Measurements from ENCODE around the gene MAP2K7. TPM values are rescaled to one million over a fixed set of nuclear protein-coding genes. Genes with fewer than 3 reads are reported as not detected.
"Not testable (repeated sequence)": the region's sequence is repeated elsewhere in the genome, so short reads cannot be mapped to it uniquely, and the experiment has no call there.

MAP2K7 gene
- total RNA-seq, 1 experiment from 2014 or later = 39.4 TPM

DNA sequence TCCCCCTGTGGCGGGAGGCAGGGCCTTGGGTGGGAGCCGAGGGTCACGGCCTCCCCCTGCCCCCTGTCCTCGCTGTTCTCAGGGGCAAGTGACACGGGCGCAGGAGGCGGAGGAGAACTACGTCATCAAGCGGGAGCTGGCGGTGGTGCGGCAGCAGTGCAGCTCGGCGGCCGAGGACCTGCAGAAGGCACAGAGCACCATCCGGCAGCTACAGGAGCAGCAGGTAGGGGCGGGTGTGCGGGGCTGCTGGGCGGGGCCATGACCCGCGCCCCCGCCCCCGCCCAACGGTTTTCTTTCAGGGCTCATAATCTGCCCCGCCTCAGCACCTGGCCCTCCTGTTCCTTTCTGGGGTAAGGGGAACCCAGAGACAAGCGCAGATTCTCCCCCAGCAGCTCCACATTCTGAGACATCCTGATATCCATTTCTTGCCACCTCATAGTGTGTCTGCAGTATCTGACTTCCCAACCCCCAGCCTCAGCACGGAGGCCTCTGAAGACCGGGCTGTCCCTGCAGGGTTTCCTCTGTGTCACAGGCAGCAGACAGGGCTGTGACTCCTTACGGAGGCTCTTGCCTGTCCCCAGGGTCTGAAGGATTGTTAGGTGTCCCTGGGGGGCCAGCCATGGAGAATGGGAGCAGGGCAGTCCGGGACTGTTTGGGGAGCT, 45.4 kb upstream of the MAP2K7 start (continued):
- TF ChIP-seq, protein P1, sequence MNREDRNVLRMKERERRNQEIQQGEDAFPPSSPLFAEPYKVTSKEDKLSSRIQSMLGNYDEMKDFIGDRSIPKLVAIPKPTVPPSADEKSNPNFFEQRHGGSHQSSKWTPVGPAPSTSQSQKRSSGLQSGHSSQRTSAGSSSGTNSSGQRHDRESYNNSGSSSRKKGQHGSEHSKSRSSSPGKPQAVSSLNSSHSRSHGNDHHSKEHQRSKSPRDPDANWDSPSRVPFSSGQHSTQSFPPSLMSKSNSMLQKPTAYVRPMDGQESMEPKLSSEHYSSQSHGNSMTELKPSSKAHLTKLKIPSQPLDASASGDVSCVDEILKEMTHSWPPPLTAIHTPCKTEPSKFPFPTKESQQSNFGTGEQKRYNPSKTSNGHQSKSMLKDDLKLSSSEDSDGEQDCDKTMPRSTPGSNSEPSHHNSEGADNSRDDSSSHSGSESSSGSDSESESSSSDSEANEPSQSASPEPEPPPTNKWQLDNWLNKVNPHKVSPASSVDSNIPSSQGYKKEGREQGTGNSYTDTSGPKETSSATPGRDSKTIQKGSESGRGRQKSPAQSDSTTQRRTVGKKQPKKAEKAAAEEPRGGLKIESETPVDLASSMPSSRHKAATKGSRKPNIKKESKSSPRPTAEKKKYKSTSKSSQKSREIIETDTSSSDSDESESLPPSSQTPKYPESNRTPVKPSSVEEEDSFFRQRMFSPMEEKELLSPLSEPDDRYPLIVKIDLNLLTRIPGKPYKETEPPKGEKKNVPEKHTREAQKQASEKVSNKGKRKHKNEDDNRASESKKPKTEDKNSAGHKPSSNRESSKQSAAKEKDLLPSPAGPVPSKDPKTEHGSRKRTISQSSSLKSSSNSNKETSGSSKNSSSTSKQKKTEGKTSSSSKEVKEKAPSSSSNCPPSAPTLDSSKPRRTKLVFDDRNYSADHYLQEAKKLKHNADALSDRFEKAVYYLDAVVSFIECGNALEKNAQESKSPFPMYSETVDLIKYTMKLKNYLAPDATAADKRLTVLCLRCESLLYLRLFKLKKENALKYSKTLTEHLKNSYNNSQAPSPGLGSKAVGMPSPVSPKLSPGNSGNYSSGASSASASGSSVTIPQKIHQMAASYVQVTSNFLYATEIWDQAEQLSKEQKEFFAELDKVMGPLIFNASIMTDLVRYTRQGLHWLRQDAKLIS (CRISPR knock-in tag; IDR thresholded peaks at IDR 0.05; ENCODE audit: borderline replicate concordance) = no peak
- no peak for TF ChIP-seq TEAD4 (CRISPR knock-in tag; IDR thresholded peaks at IDR 0.05)
- TF ChIP-seq, protein P2, sequence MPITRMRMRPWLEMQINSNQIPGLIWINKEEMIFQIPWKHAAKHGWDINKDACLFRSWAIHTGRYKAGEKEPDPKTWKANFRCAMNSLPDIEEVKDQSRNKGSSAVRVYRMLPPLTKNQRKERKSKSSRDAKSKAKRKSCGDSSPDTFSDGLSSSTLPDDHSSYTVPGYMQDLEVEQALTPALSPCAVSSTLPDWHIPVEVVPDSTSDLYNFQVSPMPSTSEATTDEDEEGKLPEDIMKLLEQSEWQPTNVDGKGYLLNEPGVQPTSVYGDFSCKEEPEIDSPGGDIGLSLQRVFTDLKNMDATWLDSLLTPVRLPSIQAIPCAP (CRISPR knock-in tag; IDR thresholded peaks at IDR 0.05) = no peak
- TF ChIP-seq, protein P3, sequence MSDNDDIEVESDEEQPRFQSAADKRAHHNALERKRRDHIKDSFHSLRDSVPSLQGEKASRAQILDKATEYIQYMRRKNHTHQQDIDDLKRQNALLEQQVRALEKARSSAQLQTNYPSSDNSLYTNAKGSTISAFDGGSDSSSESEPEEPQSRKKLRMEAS (CRISPR knock-in tag; IDR thresholded peaks at IDR 0.05) = peak; percentile 54; the same call in 1 of the 2 replicates
- no peak for TF ChIP-seq GRHL2 (CRISPR knock-in tag; IDR thresholded peaks at IDR 0.05; ENCODE audit: insufficient replicate concordance, severe bottlenecking)
- no peak for TF ChIP-seq HMGA2 (CRISPR knock-in tag; IDR thresholded peaks at IDR 0.05)
- TF ChIP-seq FOXP1 (CRISPR knock-in tag; IDR thresholded peaks at IDR 0.05; ENCODE audit: borderline replicate concordance) = no peak
- TF ChIP-seq, protein P4, sequence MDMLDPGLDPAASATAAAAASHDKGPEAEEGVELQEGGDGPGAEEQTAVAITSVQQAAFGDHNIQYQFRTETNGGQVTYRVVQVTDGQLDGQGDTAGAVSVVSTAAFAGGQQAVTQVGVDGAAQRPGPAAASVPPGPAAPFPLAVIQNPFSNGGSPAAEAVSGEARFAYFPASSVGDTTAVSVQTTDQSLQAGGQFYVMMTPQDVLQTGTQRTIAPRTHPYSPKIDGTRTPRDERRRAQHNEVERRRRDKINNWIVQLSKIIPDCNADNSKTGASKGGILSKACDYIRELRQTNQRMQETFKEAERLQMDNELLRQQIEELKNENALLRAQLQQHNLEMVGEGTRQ (CRISPR knock-in tag; IDR thresholded peaks at IDR 0.05) = no peak

DNA sequence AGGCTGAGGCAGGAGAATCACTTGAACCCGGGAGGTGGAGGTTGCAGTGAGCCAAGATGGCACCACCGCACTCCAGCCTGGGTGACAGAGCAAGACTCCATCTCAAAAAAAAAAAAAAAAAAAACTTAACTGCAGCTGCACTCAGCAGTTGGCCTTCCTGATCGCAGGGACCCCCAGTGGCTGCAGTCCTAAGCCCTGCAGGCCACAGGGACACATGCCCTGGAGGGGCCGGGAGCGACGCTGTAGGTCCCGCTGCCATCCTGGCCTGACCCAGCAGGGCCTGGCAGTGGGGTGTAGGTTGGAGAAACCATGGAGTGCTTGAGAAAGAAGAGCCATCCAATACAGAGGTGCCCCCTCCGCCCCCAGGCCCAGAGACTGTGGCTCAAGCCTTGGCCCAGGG, 44.6 kb upstream of the MAP2K7 start:
- H3K36me3 Mint-ChIP-seq; ATAC-seq; DNase-seq (ENCODE audit: low spot score); H3K9me3 Mint-ChIP-seq; H3K27ac Mint-ChIP-seq: not testable (repeated sequence)
- Mint-ChIP-seq H3K27me3 (ENCODE audit: low read depth) (peaks cover 73% of the 10 kb centered on the region), H3K4me3 (peak overlapping the region; percentile 25; the same call in 1 of the 2 replicates), H3K4me1 (peaks cover 12% of the 10 kb centered on the region)
- ChIA-PET CTCF (interaction anchor here (1.2 to 3.1 kb wide), 6 partner anchors 10 to 178 kb away, joined by 3 to 65 read pairs (median 16); partner anchors contain the start of genes SNAPC2 and TRAPPC5), POLR2A (interaction anchor here (2.6 kb wide), 1 partner anchor 10 kb away, joined by 19 read pairs; no protein-coding TSS in a partner anchor)

DNA sequence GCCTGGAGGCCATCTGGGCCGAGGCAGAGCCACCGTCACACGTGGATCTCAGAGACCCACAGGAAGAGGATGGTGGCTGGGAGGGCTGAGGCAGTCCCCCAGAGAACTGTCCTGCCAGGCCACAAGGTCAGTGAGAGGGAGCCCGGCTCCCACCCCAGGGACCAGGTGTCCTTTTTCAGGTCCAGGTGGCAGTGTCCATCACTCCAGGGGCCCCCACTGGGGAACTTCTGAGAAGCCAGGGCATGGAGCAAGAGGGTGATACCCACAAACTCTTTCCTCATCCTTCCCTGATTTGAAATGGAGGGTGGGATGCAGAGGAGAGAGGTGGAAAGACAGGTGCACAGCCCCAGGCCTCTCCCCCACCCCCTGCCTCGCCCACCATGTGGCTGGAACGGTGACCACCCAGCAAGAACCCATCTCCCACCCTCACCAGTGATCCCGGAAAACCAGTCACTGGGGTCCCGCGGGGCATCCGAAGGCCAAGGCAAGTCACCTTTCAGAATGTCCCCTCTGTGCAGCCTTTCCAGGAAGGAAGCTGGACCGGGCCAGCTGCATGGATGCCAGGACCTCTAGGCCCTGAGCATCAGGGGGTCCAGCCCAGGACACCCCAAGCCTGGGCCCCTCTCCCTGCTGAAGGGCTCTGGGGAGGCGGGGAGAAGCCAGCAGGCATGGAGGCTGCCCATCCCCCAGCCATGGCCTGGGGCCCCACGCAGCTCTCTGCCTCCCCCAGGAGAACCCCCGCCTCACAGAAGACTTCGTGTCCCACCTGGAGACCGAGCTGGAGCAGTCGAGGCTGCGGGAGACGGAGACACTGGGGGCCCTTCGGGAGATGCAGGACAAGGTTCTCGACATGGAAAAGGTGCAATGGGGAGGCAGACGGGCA, 43.6 kb upstream of the MAP2K7 start:
- H3K27ac Mint-ChIP-seq = no peak overlapping the region
- peaks cover 16% of the 10 kb centered on the region for H3K4me1 Mint-ChIP-seq
- H3K4me3 Mint-ChIP-seq = no peak overlapping the region; the same call in 1 of the 2 replicates
- ChIA-PET POLR2A (interaction anchor here (0.7 to 2.6 kb wide), 3 partner anchors 9 to 73 kb away, joined by 3 to 19 read pairs (median 3); no protein-coding TSS in a partner anchor), CTCF (interaction anchor here (0.6 to 4.5 kb wide), 9 partner anchors 7 to 179 kb away, joined by 3 to 45 read pairs (median 16); partner anchors contain the start of genes MAP2K7, SNAPC2 and TRAPPC5)
- no peaks in the 10 kb centered on the region for H3K9me3 Mint-ChIP-seq
- no peak for DNase-seq (ENCODE audit: low spot score)
- H3K36me3 Mint-ChIP-seq = no peaks in the 10 kb centered on the region
- H3K27me3 Mint-ChIP-seq (ENCODE audit: low read depth) = peaks cover 74% of the 10 kb centered on the region
- ATAC-seq = no peak
- TF ChIP-seq CREM (CRISPR knock-in tag; IDR thresholded peaks at IDR 0.05) (no peak), NR2C2 (CRISPR knock-in tag; IDR thresholded peaks at IDR 0.05) (no peak), ATF1 (CRISPR knock-in tag; IDR thresholded peaks at IDR 0.05) (no peak), ZNF138 (CRISPR knock-in tag; conservative IDR thresholded peaks at IDR 0.05) (no peak), OVOL2 (CRISPR knock-in tag; IDR thresholded peaks at IDR 0.05; ENCODE audit: borderline replicate concordance) (no peak)
- TF ChIP-seq, protein P5, sequence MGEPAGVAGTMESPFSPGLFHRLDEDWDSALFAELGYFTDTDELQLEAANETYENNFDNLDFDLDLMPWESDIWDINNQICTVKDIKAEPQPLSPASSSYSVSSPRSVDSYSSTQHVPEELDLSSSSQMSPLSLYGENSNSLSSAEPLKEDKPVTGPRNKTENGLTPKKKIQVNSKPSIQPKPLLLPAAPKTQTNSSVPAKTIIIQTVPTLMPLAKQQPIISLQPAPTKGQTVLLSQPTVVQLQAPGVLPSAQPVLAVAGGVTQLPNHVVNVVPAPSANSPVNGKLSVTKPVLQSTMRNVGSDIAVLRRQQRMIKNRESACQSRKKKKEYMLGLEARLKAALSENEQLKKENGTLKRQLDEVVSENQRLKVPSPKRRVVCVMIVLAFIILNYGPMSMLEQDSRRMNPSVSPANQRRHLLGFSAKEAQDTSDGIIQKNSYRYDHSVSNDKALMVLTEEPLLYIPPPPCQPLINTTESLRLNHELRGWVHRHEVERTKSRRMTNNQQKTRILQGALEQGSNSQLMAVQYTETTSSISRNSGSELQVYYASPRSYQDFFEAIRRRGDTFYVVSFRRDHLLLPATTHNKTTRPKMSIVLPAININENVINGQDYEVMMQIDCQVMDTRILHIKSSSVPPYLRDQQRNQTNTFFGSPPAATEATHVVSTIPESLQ (CRISPR knock-in tag; IDR thresholded peaks at IDR 0.05) = no peak
- TF ChIP-seq, protein P4 (CRISPR knock-in tag; IDR thresholded peaks at IDR 0.05) = no peak
- TF ChIP-seq, protein P6, sequence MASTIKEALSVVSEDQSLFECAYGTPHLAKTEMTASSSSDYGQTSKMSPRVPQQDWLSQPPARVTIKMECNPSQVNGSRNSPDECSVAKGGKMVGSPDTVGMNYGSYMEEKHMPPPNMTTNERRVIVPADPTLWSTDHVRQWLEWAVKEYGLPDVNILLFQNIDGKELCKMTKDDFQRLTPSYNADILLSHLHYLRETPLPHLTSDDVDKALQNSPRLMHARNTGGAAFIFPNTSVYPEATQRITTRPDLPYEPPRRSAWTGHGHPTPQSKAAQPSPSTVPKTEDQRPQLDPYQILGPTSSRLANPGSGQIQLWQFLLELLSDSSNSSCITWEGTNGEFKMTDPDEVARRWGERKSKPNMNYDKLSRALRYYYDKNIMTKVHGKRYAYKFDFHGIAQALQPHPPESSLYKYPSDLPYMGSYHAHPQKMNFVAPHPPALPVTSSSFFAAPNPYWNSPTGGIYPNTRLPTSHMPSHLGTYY (CRISPR knock-in tag; IDR thresholded peaks at IDR 0.05) = no peak
- TF ChIP-seq, protein P7, sequence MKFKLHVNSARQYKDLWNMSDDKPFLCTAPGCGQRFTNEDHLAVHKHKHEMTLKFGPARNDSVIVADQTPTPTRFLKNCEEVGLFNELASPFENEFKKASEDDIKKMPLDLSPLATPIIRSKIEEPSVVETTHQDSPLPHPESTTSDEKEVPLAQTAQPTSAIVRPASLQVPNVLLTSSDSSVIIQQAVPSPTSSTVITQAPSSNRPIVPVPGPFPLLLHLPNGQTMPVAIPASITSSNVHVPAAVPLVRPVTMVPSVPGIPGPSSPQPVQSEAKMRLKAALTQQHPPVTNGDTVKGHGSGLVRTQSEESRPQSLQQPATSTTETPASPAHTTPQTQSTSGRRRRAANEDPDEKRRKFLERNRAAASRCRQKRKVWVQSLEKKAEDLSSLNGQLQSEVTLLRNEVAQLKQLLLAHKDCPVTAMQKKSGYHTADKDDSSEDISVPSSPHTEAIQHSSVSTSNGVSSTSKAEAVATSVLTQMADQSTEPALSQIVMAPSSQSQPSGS (CRISPR knock-in tag; IDR thresholded peaks at IDR 0.05; ENCODE audit: borderline replicate concordance, low read depth) = no peak
